Mucosa of gallbladder (tissue), 1 donor: ENCODE data around the gene LRRFIP1. TPM values are rescaled to one million over a fixed set of nuclear protein-coding genes. Genes with fewer than 3 reads are reported as not detected.

Experiments used
- DNase-seq: peaks from one replicate; pipeline ENCODE4 v3.0.0-alpha.2; 2020; ENCODE audit warnings: low spot score
- total RNA-seq: library from RNA; stranded (reverse); gene quantifications from one replicate; pipeline ENCODE4 v1.2.1, GENCODE V29; 2021
- donor health status: DM: no; HTN: no; CAD: no.

LRRFIP1 gene
- total RNA-seq, 1 donor from 2014 or later = 104 TPM

DNA sequence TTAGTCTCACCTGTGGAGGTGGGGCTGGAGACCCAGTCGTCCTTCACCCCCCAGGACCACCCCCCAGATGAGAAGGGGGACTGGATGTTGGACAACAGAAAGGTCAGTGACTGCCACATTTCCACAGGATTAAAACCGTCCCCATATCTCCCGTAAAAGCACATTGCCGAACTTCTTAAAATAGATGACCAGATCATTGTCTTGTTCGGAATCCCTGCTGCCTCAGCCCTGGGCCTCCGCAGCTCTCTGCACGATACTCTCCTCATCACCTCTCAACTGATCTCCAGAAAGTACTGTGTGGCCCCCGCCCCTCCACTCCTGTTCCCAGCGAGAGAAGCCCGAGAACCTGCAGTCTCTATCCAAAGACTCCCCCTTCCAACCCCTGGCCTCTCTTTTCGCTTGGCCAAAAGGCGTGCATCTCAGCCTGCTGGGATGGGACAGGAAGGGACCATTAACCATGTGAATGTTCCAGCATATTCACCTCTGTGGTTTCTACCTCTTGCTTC, 13.2 kb downstream of the LRRFIP1 start:
- DNase-seq = no peak

DNA sequence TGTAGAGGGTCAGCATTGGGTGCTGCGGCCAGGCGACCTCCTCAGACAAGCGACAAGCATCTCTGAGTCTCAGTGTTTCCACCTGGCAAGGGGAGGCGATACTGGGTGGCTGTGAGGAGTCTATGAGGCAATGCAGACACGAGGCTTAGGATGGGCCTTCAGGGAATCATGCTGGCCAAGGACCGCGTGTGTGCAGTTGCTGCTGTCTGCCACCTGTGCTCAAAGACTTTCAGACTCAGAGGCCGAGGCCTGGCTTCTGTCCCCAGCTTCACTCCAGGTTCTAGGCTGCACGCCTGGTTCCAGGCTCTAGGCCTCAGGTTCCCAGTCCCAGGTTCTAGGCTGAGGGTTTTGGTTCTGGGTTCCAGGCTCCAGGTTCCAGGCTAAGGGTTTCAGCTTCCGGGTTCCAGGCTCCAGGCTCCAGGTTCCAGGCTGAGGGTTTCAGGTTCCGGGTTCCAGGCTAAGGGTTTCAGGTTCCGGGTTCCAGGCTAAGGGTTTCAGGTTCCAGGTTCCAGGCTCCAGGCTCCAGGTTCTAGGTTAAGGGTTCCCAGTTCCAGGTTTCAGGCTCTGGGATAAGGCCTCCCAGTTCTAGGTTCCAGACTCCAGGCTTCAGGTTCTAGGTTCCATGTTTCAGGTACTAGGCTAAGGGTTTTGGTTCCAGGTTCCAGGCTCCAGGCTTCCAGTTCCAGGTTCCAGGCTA, 14.8 kb downstream of the LRRFIP1 start:
- no peak for DNase-seq

GRCh38 chr2:237643066-237643465, 15.7 kb downstream of the LRRFIP1 start:
- DNase-seq = no peak

- DNase-seq = no peak
These were observed 16.4 kb downstream of the LRRFIP1 start for GRCh38 chr2:237643582-237644380.

DNA sequence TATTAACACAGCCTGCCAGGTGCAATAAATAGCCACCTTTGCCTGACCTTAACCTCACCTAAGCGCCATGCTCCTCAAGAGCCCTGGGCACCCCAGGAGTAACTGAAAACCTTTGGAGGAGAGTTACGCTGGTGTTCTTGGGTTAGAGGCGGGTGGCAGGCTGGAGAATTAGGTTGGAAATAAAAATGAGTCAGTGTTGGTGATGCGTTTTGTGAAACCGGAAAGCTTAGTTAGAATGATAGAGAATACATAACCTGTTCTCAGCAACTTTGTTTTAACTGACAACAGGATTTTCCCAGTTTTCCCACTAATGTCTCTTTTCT, 17.0 kb downstream of the LRRFIP1 start:
- DNase-seq = no peak

DNA sequence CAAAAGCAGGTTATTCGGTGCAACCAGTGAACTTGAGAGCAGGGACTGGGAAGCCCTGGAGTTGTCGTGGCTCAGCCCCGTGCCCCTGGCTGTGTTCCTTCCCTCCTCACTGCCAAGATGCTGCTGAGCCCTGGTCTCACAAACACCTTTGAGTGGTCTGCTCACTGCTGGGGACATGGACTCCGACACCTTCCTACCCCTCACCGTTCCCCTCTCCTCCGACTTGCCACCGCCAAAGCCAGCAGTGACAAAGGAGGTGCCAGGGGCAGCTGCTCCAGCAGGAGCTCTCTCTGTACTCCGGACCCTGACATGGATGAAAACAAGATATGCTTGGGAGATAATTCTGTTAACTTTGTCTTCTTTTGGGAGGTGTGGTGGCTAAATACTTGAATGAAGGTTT, 17.9 kb downstream of the LRRFIP1 start:
- DNase-seq = no peak

DNA sequence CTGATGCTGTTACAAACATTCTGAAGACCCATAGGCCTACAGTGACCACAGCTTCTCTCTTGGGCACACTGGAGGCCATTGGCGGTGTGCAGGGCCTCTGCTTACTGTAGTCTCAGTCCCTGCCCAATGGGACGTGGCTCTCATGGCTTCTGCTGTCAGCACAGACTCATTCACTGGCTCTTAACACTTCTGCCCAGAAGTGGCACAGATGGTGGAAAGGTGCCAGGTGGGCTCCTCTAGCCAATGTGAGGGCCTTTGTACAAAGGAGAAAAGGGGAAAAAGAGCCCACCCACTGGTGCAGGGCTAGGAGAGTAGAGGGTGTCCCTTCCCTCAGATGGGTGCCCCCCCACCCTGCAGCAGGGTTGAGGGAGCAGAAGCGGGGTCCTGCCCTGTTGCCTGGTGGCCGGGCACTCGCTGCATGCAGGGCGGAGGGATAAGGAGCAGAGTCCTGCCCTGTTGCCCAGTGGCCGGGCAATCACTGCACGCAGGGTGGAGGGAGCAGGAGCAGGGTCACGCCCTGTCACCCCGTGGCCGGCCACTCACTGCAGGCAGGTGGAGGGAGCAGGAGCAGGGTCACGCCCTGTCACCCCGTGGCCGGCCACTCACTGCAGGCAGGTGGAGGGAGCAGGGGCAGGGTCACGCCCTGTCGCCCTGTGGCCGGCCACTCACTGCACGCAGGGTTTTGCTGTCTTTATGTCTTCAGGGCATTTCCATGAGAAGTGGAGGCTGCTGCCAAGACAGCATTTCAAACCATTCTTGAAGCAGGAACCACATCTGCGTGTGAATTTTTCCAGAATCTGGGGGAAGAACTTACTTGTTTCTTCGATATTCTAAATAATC, 20.0 kb downstream of the LRRFIP1 start:
- DNase-seq = no peak

GRCh38 chr2:237648016-237648381, 20.6 kb downstream of the LRRFIP1 start:
- DNase-seq = no peak

- no peak for DNase-seq
These were observed 22.4 kb downstream of the LRRFIP1 start for GRCh38 chr2:237649541-237650454.

GRCh38 chr2:237650455-237650850, 23.1 kb downstream of the LRRFIP1 start:
- DNase-seq = no peak

DNA sequence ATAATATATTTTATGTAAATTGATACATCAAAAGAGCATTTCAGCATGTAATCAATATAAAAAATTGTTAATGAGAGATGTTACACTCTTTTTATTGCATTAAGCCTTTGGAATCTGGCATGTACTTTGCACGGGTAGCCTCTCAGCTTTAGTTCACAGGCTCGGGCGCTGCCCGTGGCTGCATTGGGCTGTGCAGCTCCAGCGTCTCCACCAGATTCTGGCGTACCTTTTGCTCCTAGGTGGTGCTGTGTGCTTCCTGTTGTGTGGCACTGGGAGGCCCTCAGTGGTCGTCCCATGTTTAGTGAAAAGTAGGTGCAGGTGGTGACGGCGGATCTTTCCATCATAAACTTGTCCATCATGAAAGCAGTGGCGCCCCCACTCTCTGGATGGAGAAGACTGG, 24.4 kb downstream of the LRRFIP1 start:
- DNase-seq = no peak

- no peak for DNase-seq
These were observed 24.8 kb downstream of the LRRFIP1 start for GRCh38 chr2:237652181-237652580.

- DNase-seq = no peak
These were observed 25.5 kb downstream of the LRRFIP1 start for GRCh38 chr2:237652854-237653253.

DNA sequence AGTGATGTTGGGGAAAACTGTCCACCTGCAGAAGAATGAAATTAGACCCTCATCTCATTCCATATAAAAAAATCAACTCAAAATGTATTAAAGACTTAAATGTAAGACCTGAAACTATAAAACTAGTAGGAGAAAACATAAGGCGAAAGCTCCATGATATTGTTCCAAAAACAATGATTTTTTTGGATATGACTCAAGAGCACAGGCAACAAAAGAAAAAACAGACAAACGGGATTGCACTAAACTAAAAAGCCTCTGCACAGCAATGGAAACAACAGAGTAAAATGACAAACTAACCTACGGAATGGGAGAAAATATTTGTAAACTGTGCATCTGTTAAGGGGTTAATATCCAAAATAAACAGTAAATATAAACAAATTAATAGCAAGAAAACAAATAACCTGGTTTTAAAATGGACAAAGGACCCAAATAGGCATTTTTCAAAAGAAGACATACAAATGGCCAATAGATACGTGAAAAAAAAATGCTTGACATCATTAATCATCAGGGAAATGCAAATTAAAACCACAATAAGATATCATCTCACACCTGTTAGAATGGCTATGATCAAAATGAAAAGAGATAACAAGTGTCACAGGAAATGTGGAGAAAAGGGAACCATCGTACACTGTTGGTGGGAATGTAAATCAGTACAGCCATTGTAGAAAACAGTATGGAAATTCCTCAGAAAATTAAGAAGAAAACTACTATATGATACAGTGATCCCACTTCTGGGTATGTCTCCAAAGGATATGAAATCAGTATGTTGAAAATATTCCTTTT, 26.6 kb downstream of the LRRFIP1 start:
- no peak for DNase-seq

GRCh38 chr2:237657063-237657462, 29.7 kb downstream of the LRRFIP1 start:
- DNase-seq = no peak

- DNase-seq = no peak
These were observed 33.1 kb downstream of the LRRFIP1 start for GRCh38 chr2:237660381-237660900.

- no peak for DNase-seq
These were observed 33.9 kb downstream of the LRRFIP1 start for GRCh38 chr2:237661270-237661669.

- no peak for DNase-seq
These were observed 34.5 kb downstream of the LRRFIP1 start for GRCh38 chr2:237661799-237662328.

- peak; percentile 92 for DNase-seq
These were observed 35.3 kb downstream of the LRRFIP1 start for GRCh38 chr2:237662671-237663093.

DNA sequence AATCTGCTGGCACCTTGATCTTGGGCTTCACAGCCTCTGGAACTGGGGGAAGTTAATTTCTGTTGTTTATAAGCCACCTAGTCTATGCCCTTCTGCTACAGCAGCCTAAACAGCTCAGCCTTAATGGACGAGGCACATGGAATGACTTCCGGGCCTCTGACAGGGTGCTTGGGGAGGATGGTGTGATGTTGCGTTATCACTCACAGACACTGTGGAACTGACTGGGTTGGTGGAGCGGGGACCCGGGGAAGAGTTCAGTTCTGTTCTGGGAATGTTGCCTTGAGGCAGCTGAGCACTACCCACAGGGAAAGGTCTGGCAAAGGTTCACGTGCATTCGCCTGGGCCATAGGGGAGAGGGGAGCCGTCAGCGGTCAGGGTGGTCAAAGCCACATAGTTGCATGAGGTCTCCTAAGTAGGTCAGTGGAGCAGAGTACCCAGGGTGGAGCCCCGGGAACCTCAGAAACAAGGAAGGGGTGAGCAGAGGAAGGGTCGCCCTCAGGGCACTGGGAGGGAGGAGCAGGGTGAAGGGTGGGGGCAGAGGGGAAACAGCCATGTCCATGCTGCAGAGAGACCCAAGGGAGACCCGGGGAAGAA, 36.2 kb downstream of the LRRFIP1 start:
- DNase-seq = no peak
